PC-9 (cell line): Measurements from ENCODE around the gene NETO1. TPM values are rescaled to one million over a fixed set of nuclear protein-coding genes. Genes with fewer than 3 reads are reported as not detected.

Experiments
- BruUV-seq: library from RNA; stranded (reverse); fragments of 400-500 nt; replicated peaks from 2 replicates; lab custom pipeline; 2021; lab: Mats Ljungman, UMichigan
- CTCF ChIA-PET: fragments of 300-600 bp; sonication (Branson Sonifier 250); formaldehyde crosslinking; loops from one replicate; lab custom pipeline; 2022; ENCODE audit warnings: antibody characterized with exemption; lab: Charles Lee
- POLR2A ChIA-PET: fragments of 300-600 bp; sonication (Branson Sonifier 250); formaldehyde crosslinking; loops from one replicate; lab custom pipeline; 2022; ENCODE audit warnings: antibody characterized with exemption; ENCODE audit not compliant: unreplicated experiment; lab: Charles Lee
- DNase-seq, 2 experiments: peaks; one replicate each; pipeline versions ENCODE4 v3.0.0 to v3.0.0-alpha.2; 2015 to 2022; ENCODE audit warnings: mixed read lengths in 1 of 2
- H2AFZ ChIP-seq: fragments of 200-600 bp; sonication (generic); 2 replicates; pipeline ENCODE4 v1.8.1; 2017; ENCODE audit warnings: antibody characterized with exemption
- H3F3A ChIP-seq: fragments of 200-600 bp; sonication (generic); 2 replicates; pipeline ENCODE4 v1.8.1; 2017; ENCODE audit warnings: antibody characterized with exemption, mild to moderate bottlenecking, low read depth; ENCODE audit not compliant: insufficient read depth
- H3K27ac ChIP-seq: fragments of 200-600 bp; sonication (generic); 2 replicates; pipeline ENCODE4 v1.6.1; 2016; ENCODE audit warnings: mixed run types
- H3K27me3 ChIP-seq: fragments of 200-600 bp; sonication (generic); 2 replicates; pipeline ENCODE4 v1.6.1; 2016; ENCODE audit warnings: low read depth, mixed run types; ENCODE audit not compliant: insufficient read depth
- H3K36me3 ChIP-seq: fragments of 200-600 bp; sonication (generic); 2 replicates; pipeline ENCODE4 v1.6.1; 2016; ENCODE audit warnings: low read depth, mixed run types
- H3K4me1 ChIP-seq: fragments of 200-600 bp; sonication (generic); replicated peaks from 2 replicates; pipeline ENCODE4 v1.6.1; 2016; ENCODE audit warnings: mixed run types; ENCODE audit not compliant: insufficient read depth
- H3K4me2 ChIP-seq: fragments of 200-600 bp; sonication (generic); 2 replicates; pipeline ENCODE4 v1.6.1; 2017; ENCODE audit warnings: mixed run types
- H3K4me3 ChIP-seq: fragments of 200-600 bp; sonication (generic); 2 replicates; pipeline ENCODE4 v1.6.1; 2016; ENCODE audit warnings: mixed run types
- H3K79me2 ChIP-seq: fragments of 200-600 bp; sonication (generic); 2 replicates; pipeline ENCODE4 v1.6.1; 2017; ENCODE audit warnings: low read depth, mixed run types
- H3K9me2 ChIP-seq: fragments of 200-600 bp; sonication (generic); 2 replicates; pipeline ENCODE4 v1.8.1; 2017; ENCODE audit warnings: mild to moderate bottlenecking; ENCODE audit not compliant: insufficient read depth
- H3K9me3 ChIP-seq: fragments of 200-600 bp; sonication (generic); 2 replicates; pipeline ENCODE4 v1.8.1; 2016; ENCODE audit warnings: low read depth; ENCODE audit not compliant: insufficient read depth
- H4K20me1 ChIP-seq: fragments of 200-600 bp; sonication (generic); 2 replicates; pipeline ENCODE4 v1.8.1; 2017; ENCODE audit not compliant: insufficient read depth
- EZH2 ChIP-seq: fragments of 200-600 bp; sonication (generic); IDR thresholded peaks from 2 replicates; pipeline ENCODE4 v1.8.0; 2017; ENCODE audit warnings: antibody characterized with exemption, low read depth
- intact Hi-C: fragments of 100-400 bp; cut with micrococcal nuclease; formaldehyde crosslinking; loops from one replicate; pipeline ENCODE4 v1.10.0; 2022; ENCODE audit not compliant: unreplicated experiment
- total RNA-seq: library from RNA; stranded (reverse); gene quantifications from 2 replicates; pipeline ENCODE4 v1.2.3, GENCODE V29; 2021
- TF ChIP-seq, protein P1 (sequence below): fragments of 200-600 bp; sonication (generic); conservative IDR thresholded peaks from 2 replicates; pipeline ENCODE4 v1.6.1; 2017; ENCODE audit warnings: mixed run types, antibody characterized with exemption, mild to moderate bottlenecking, moderate library complexity

The NETO1 gene
- total RNA-seq, 1 experiment from 2014 or later, result not detected

DNA sequence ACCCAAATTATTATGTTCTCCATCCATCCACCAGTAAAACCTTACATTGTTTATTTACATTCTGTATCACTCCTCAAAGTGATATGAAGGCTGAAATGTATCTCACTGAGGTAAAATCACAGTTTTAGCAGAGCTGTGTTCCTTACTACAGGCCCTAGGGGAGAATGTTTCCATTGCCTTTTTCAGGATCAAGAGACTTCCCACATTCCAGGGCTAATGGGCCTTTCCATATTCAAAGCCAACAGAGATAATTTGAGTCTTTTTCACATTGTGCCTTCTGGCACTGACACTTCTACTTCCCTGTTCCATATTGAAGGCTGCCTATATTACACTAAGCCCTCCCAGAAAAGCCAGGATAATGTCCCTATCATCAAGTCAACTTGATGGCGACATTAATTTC lies 20.0 kb downstream of the NETO1 start:
- no peaks in the 10 kb centered on the region for H4K20me1 ChIP-seq
- H3K27me3 ChIP-seq, result no peaks in the 10 kb centered on the region
- POLR2A ChIA-PET, result interaction anchor here (0.5 kb wide), 1 partner anchor 61 kb away, joined by 5 read pairs; no protein-coding TSS in a partner anchor
- H3K36me3 ChIP-seq, result no peaks in the 10 kb centered on the region
- H3K4me3 ChIP-seq, result no peak overlapping the region
- H3K9me3 ChIP-seq, result peaks cover 7% of the 10 kb centered on the region; the same call in 1 of the 2 replicates
- DNase-seq, result no peak
- H3K9me2 ChIP-seq, result no peaks in the 10 kb centered on the region
- H3F3A ChIP-seq, result peaks cover 16% of the 10 kb centered on the region
- intact Hi-C loops, result loop anchor here (2.0 kb wide), 1 partner anchor 23 kb away; no protein-coding TSS in a partner anchor
- H3K79me2 ChIP-seq, result no peaks in the 10 kb centered on the region
- H3K4me2 ChIP-seq, result peak overlapping the region; percentile 48
- no TSS peak for BruUV-seq
- CTCF ChIA-PET, result no interaction called here
- H2AFZ ChIP-seq, result no peak overlapping the region
- peak overlapping the region; percentile 72 for H3K27ac ChIP-seq
- TF ChIP-seq EZH2, result no peak
- TF ChIP-seq, protein P1, sequence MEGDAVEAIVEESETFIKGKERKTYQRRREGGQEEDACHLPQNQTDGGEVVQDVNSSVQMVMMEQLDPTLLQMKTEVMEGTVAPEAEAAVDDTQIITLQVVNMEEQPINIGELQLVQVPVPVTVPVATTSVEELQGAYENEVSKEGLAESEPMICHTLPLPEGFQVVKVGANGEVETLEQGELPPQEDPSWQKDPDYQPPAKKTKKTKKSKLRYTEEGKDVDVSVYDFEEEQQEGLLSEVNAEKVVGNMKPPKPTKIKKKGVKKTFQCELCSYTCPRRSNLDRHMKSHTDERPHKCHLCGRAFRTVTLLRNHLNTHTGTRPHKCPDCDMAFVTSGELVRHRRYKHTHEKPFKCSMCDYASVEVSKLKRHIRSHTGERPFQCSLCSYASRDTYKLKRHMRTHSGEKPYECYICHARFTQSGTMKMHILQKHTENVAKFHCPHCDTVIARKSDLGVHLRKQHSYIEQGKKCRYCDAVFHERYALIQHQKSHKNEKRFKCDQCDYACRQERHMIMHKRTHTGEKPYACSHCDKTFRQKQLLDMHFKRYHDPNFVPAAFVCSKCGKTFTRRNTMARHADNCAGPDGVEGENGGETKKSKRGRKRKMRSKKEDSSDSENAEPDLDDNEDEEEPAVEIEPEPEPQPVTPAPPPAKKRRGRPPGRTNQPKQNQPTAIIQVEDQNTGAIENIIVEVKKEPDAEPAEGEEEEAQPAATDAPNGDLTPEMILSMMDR, result no peak
- H3K4me1 ChIP-seq, result peaks cover 26% of the 10 kb centered on the region

DNA sequence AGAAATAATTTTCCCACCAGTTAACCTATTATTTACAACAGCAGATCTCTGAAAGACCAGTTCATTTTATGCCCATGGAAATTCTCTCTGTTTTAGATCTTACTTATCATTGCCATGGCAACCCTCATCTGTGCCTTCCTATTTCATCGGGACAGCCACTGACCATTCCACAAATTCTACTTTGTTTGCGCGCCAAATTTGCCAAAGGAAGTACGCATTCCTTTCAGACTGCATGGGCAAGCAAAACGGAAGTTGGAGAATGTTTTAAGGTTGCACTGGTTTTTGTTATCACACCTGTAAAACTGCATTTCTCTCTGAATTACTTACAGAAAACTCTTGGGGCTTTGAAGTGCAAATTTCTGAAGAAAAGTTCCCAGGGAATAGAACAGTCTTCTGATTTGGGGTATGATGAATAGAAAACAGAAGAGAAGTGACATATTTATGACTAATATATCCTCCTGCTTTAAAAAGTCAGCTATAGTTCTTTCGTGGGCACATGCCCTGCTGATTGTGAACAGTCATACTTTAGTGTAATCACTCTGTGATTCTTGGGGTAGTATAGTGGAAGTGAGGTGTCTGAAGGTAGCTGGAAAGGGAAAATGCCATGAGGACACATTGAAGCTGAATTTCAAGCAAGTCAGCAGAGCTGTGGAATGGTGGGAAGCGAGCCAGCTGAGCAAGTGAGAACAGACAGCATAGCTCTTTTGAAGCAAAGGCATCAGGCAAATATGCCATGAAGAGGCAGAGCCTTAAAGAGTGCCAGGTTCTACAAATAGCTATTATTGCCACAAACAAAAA lies 20.9 kb downstream of the NETO1 start:
- H3K4me3 ChIP-seq, result no peak overlapping the region
- no peak overlapping the region for H3K4me2 ChIP-seq
- no peaks in the 10 kb centered on the region for H4K20me1 ChIP-seq
- H3K4me1 ChIP-seq, result peaks cover 26% of the 10 kb centered on the region
- no peaks in the 10 kb centered on the region for H3K27me3 ChIP-seq
- H3F3A ChIP-seq, result peaks cover 16% of the 10 kb centered on the region
- H2AFZ ChIP-seq, result no peak overlapping the region
- POLR2A ChIA-PET, result interaction anchor here (0.5 kb wide), 1 partner anchor 60 kb away, joined by 5 read pairs; no protein-coding TSS in a partner anchor
- H3K9me3 ChIP-seq, result peaks cover 7% of the 10 kb centered on the region; the same call in 1 of the 2 replicates
- no peak for DNase-seq
- no peaks in the 10 kb centered on the region for H3K79me2 ChIP-seq
- no peaks in the 10 kb centered on the region for H3K9me2 ChIP-seq
- no peak overlapping the region for H3K27ac ChIP-seq
- TF ChIP-seq EZH2, result no peak
- TF ChIP-seq, protein P1, result no peak
- BruUV-seq, result no TSS peak
- intact Hi-C loops, result no loop called here
- CTCF ChIA-PET, result no interaction called here
- no peaks in the 10 kb centered on the region for H3K36me3 ChIP-seq

DNA sequence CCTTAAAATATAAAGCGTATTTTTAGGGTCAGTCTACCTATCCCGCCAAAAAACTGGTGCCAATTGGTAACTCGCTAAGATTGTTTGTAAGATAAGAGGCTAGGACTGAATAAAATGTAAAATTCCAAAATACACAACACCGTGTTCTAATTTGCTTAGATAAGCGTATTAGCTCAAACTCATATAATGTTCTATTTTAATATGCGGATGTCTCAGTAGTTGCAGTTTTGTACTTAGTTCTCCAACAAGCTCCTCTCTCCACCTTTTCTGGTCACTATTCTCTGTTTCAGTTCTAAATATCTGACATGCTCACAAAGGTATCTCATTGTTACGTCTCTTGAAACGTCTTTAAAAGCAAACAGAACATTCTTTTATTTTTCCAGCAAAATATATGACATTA lies 24.0 kb downstream of the NETO1 start:
- Histone ChIP-seq H3K27me3 (no peaks in the 10 kb centered on the region), H3K36me3 (no peaks in the 10 kb centered on the region), H3K4me3 (no peak overlapping the region), H3K79me2 (no peaks in the 10 kb centered on the region), H3K9me3 (peaks cover 7% of the 10 kb centered on the region; the same call in 1 of the 2 replicates), H3F3A (peaks cover 7% of the 10 kb centered on the region; the same call in 1 of the 2 replicates), H3K27ac (no peak overlapping the region), H2AFZ (no peak overlapping the region), H3K4me2 (no peak overlapping the region), H3K4me1 (peaks cover 14% of the 10 kb centered on the region), H3K9me2 (no peaks in the 10 kb centered on the region), H4K20me1 (no peaks in the 10 kb centered on the region)
- TF ChIP-seq, protein P1, result no peak
- no peak for TF ChIP-seq EZH2
- intact Hi-C loops, result no loop called here
- no TSS peak for BruUV-seq
- ChIA-PET CTCF (no interaction called here), POLR2A (no interaction called here)
- no peak for DNase-seq
